Activated B cell treated with CpG ODN at 0.5 μM for 24 hours (primary cell): ENCODE data around the gene C5orf34. TPM values are rescaled to one million over a fixed set of nuclear protein-coding genes. Genes with fewer than 3 reads are reported as not detected.
A peak's percentile ranks its signal among the peaks of the same experiment; 100 is the strongest.

Source experiments
- ATAC-seq: fragments of 200-7000 bp; cut with Tn5 transposase; one replicate; pipeline ENCODE4 v1.10.0; 2021; ENCODE audit warnings: low read depth, mild to moderate bottlenecking, moderate library complexity
- CTCF ChIA-PET: fragments of 350-600 bp; sonication (Branson Sonifier 250); formaldehyde crosslinking; loops from one replicate; lab custom pipeline; 2021; ENCODE audit warnings: antibody characterized with exemption; lab: Charles Lee
- POLR2A ChIA-PET: fragments of 350-600 bp; sonication (Branson Sonifier 250); formaldehyde crosslinking; loops from one replicate; lab custom pipeline; 2021; ENCODE audit warnings: antibody characterized with exemption; lab: Charles Lee
- DNase-seq: peaks from one replicate; pipeline ENCODE4 v3.0.0; 2022
- H3K27ac Mint-ChIP-seq: one replicate; pipeline ENCODE4 v1.8.0; 2020; ENCODE audit warnings: mixed read lengths
- H3K27me3 Mint-ChIP-seq: one replicate; pipeline ENCODE4 v1.8.0; 2021; ENCODE audit warnings: mixed read lengths
- H3K36me3 Mint-ChIP-seq: one replicate; pipeline ENCODE4 v1.8.0; 2021; ENCODE audit warnings: low read depth, mixed read lengths
- H3K4me1 Mint-ChIP-seq: one replicate; pipeline ENCODE4 v1.8.0; 2021; ENCODE audit warnings: mixed read lengths
- H3K4me3 Mint-ChIP-seq: one replicate; pipeline ENCODE4 v1.8.0; 2020; ENCODE audit warnings: mild to moderate bottlenecking, mixed read lengths
- H3K9me3 Mint-ChIP-seq: one replicate; pipeline ENCODE4 v1.8.0; 2020; ENCODE audit warnings: mixed read lengths
- CTCF ChIP-seq: fragments of 200-600 bp; IDR thresholded peaks from one replicate; pipeline ENCODE4 v1.8.0; 2022; ENCODE audit warnings: antibody characterized with exemption, mild to moderate bottlenecking
- intact Hi-C: fragments of 100-400 bp; cut with micrococcal nuclease; formaldehyde crosslinking; loops from one replicate; pipeline ENCODE4 v1.15.1; 2024
- total RNA-seq: library from RNA; stranded (reverse); gene quantifications from 2 replicates; pipeline ENCODE4 v1.2.3, GENCODE V29; 2022

Gene C5orf34
- 4.4 and 4.7 TPM in 2 replicates for total RNA-seq

- no peak for TF ChIP-seq CTCF
- ChIA-PET POLR2A (interaction anchor here (0.5 to 4.3 kb wide), 12 partner anchors 30 to 523 kb away, joined by 3 to 140 read pairs (median 4); partner anchors contain the start of genes HMGCS1, NNT, TMEM267 and ZNF131), CTCF (interaction anchor here (0.9 to 2.5 kb wide), 3 partner anchors 31 to 88 kb away, joined by 3 to 12 read pairs (median 3); partner anchors contain the start of genes NNT and TMEM267)
- H3K27ac Mint-ChIP-seq = peak within 1 kb of the TSS; percentile 95
- peaks cover 23% of the 10 kb centered on the region for H3K4me1 Mint-ChIP-seq
- no peaks in the 10 kb centered on the region for H3K9me3 Mint-ChIP-seq
- no peaks in the 10 kb centered on the region for H3K27me3 Mint-ChIP-seq
- H3K36me3 Mint-ChIP-seq = peaks cover 6% of the 10 kb centered on the region
- H3K4me3 Mint-ChIP-seq = peak within 1 kb of the TSS; percentile 95
- peak; percentile 92 for DNase-seq
- intact Hi-C loops = loop anchor here (1.0 kb wide), 9 partner anchors 32 to 1611 kb away; partner anchors contain the start of genes HMGCS1, NNT, RIMOC1 and TMEM267
- ATAC-seq = peak; percentile 96
Observed at GRCh38 chr5:43514816-43515677, at the start of gene C5orf34. C5orf34 (minus strand) TSS chr5:43515148; CDS start chr5:43509339, 5,809 bp downstream.

- Mint-ChIP-seq H3K4me1 (no peaks in the 10 kb centered on the region), H3K36me3 (no peaks in the 10 kb centered on the region), H3K27ac (no peak overlapping the region), H3K9me3 (no peaks in the 10 kb centered on the region), H3K27me3 (no peaks in the 10 kb centered on the region), H3K4me3 (no peak overlapping the region)
- POLR2A ChIA-PET = no interaction called here
- no peak for DNase-seq
- intact Hi-C loops = no loop called here
- CTCF ChIA-PET = no interaction called here
- ATAC-seq = no peak
- no peak for TF ChIP-seq CTCF
Observed at GRCh38 chr5:43564289-43564850, 49.4 kb upstream of the C5orf34 start.

GRCh38 chr5:43563321-43563720 is 48.4 kb upstream of the C5orf34 start:
- no peaks in the 10 kb centered on the region for H3K27me3 Mint-ChIP-seq
- ChIA-PET CTCF (no interaction called here), POLR2A (no interaction called here)
- H3K9me3 Mint-ChIP-seq = no peaks in the 10 kb centered on the region
- intact Hi-C loops = no loop called here
- no peak overlapping the region for H3K27ac Mint-ChIP-seq
- H3K4me3 Mint-ChIP-seq = no peak overlapping the region
- no peaks in the 10 kb centered on the region for H3K36me3 Mint-ChIP-seq
- H3K4me1 Mint-ChIP-seq = peaks cover 2% of the 10 kb centered on the region
- no peak for DNase-seq
- ATAC-seq = no peak
- TF ChIP-seq CTCF = no peak

- no peaks in the 10 kb centered on the region for H3K9me3 Mint-ChIP-seq
- intact Hi-C loops = no loop called here
- H3K36me3 Mint-ChIP-seq = no peaks in the 10 kb centered on the region
- CTCF ChIA-PET = no interaction called here
- H3K27me3 Mint-ChIP-seq = no peaks in the 10 kb centered on the region
- H3K4me3 Mint-ChIP-seq = no peak overlapping the region
- POLR2A ChIA-PET = no interaction called here
- H3K27ac Mint-ChIP-seq = no peak overlapping the region
- ATAC-seq = no peak
- no peak for DNase-seq
- no peak for TF ChIP-seq CTCF
- peaks cover 10% of the 10 kb centered on the region for H3K4me1 Mint-ChIP-seq
Observed at GRCh38 chr5:43561356-43561755, 46.4 kb upstream of the C5orf34 start.

- Mint-ChIP-seq H3K9me3 (no peaks in the 10 kb centered on the region), H3K27me3 (no peaks in the 10 kb centered on the region), H3K27ac (no peak overlapping the region), H3K36me3 (peaks cover 6% of the 10 kb centered on the region), H3K4me3 (no peak overlapping the region), H3K4me1 (peaks cover 19% of the 10 kb centered on the region)
- no peak for DNase-seq
- TF ChIP-seq CTCF = no peak
- intact Hi-C loops = no loop called here
- CTCF ChIA-PET = no interaction called here
- POLR2A ChIA-PET = interaction anchor here (0.6 kb wide), 1 partner anchor 71 kb away, joined by 3 read pairs; no protein-coding TSS in a partner anchor
- ATAC-seq = no peak
Observed at GRCh38 chr5:43560128-43560527, 45.2 kb upstream of the C5orf34 start.
